ENCODE measurements around the gene MOV10.

- TF ChIP-seq CTCF (IDR thresholded peaks at IDR 0.05) (no peak), POLR2A (IDR thresholded peaks at IDR 0.05) (no peak)
Observed at GRCh38 chr1:112720800-112721199, 46.3 kb downstream of the MOV10 start.
